Spleen (tissue), 7 donors: ENCODE results near the gene UGT2B7.

Source experiments
- CTCF ChIP-seq, 11 experiments: fragments of 200-600 bp in 7 of 11; fragments of 450-650 bp in 4 of 11; sonication (generic) in 4 of 11; IDR thresholded peaks in 8 of 11; conservative IDR thresholded peaks in 3 of 11; 1 replicate in 7 of 11; 2 replicates in 4 of 11; pipeline versions ENCODE4 v1.4.0 to v1.8.0; 2016 to 2021; ENCODE audit warnings: antibody characterized with exemption in 11 of 11, inconsistent platforms in 4 of 11, mild to moderate bottlenecking in 1 of 11
- POLR2A ChIP-seq, 3 donors: fragments of 450-650 bp; IDR thresholded peaks; one replicate each; pipeline ENCODE4 v1.5.1; 2017; ENCODE audit warnings: antibody characterized with exemption in 3 of 3, mild to moderate bottlenecking in 1 of 3
- donor health status: DM: no; HTN: no; CAD: no; lungs with moderate emphysema.
- donor health status: DM: no; HTN: no; CAD: no.
- donor health status: DM: no; HTN: no; CAD: no.

GRCh38 chr4:69057620-69058409, 38.5 kb upstream of the UGT2B7 start:
- TF ChIP-seq CTCF (IDR thresholded peaks at IDR 0.05 in 8 of 11, conservative IDR thresholded peaks at IDR 0.05 in 3 of 11) (no peak), POLR2A (IDR thresholded peaks at IDR 0.05) (no peak)
